ENCODE data around the gene SPEF1. TPM values are rescaled to one million over a fixed set of nuclear protein-coding genes. Genes with fewer than 3 reads are reported as not detected.
A peak's percentile ranks its signal among the peaks of the same experiment; 100 is the strongest.

Gene SPEF1
- total and polyA plus RNA-seq, 12 donors, result 0.07 to 0.47 (median 0.23) TPM; not detected in 4

- no peaks in the 10 kb centered on the region for H3K27me3 ChIP-seq
- peak overlapping the region in 1 of 10 donors; percentile 57 for H3K4me3 ChIP-seq
- H3K36me3 ChIP-seq, result no peaks in the 10 kb centered on the region
- 89 to 94% methylated on average over 7 to 9 of the region's 9 CpGs for WGBS, 2 donors
- TF ChIP-seq CTCF (IDR thresholded peaks at IDR 0.05), result no peak
- H3K27ac ChIP-seq, result peak overlapping the region; percentile 72 to 96 (median 92)
- peaks cover 10 to 63% (median 42%) of the 10 kb centered on the region in 9 donors for H3K4me1 ChIP-seq
- H3K9me3 ChIP-seq, result no peaks in the 10 kb centered on the region
- ATAC-seq (no peak), DNase-seq (no peak)
- intact Hi-C loops (cut with DNase I), result no loop called here
Observed at GRCh38 chr20:3812259-3812681, 31.0 kb upstream of the SPEF1 start.

GRCh38 chr20:3811467-3812258 lies 30.4 kb upstream of the SPEF1 start:
- peak overlapping the region; percentile 72 to 96 (median 92) for H3K27ac ChIP-seq
- H3K36me3 ChIP-seq, result no peaks in the 10 kb centered on the region
- 3% methylated on average over 20 of the region's 20 CpGs for WGBS, 2 donors
- peak; percentile 98 to 99 for DNase-seq
- H3K9me3 ChIP-seq, result no peaks in the 10 kb centered on the region
- H3K4me1 ChIP-seq, result peaks cover 10 to 70% (median 48%) of the 10 kb centered on the region in 9 donors
- H3K27me3 ChIP-seq, result no peaks in the 10 kb centered on the region
- ATAC-seq, result peak; percentile 89 to 96 (median 94)
- no peak for TF ChIP-seq CTCF (IDR thresholded peaks at IDR 0.05)
- peak overlapping the region in 9 of 10 donors; percentile 22 to 57 (median 47) for H3K4me3 ChIP-seq
- intact Hi-C loops (cut with DNase I), result loop anchor here in 1 of 10 donors (2.0 kb wide), 1 partner anchor 17 kb away; no protein-coding TSS in a partner anchor

GRCh38 chr20:3808544-3808943 lies 27.3 kb upstream of the SPEF1 start:
- intact Hi-C loops (cut with DNase I), result no loop called here
- WGBS, 2 donors, result 88 to 95% methylated on average over 3 of the region's 3 CpGs
- DNase-seq, result no peak
- Histone ChIP-seq H3K4me3 (peak overlapping the region in 1 of 10 donors; percentile 10), H3K36me3 (peaks cover 0 to 29% (median 3%) of the 10 kb centered on the region in 9 donors), H3K27ac (peak overlapping the region; percentile 61 to 97 (median 92)), H3K4me1 (peaks cover 10 to 83% (median 57%) of the 10 kb centered on the region in 9 donors), H3K9me3 (no peaks in the 10 kb centered on the region), H3K27me3 (no peaks in the 10 kb centered on the region)
- TF ChIP-seq CTCF (IDR thresholded peaks at IDR 0.05), result no peak
- ATAC-seq, result no peak

GRCh38 chr20:3804781-3805180 lies 23.5 kb upstream of the SPEF1 start:
- peaks cover 0 to 66% (median 20%) of the 10 kb centered on the region in 9 donors for H3K36me3 ChIP-seq
- peak overlapping the region in 2 of 10 donors; percentile 93 to 97 for H3K27ac ChIP-seq
- H3K27me3 ChIP-seq, result no peaks in the 10 kb centered on the region

More at GRCh38 chr20:3804781-3805180, 23.5 kb upstream of the SPEF1 start:
- H3K4me1 ChIP-seq, result peaks cover 7 to 55% (median 30%) of the 10 kb centered on the region in 9 donors
- intact Hi-C loops (cut with DNase I), result no loop called here
- no peak for ATAC-seq
- WGBS, 2 donors, result 92 to 94% methylated on average over 11 of the region's 11 CpGs
- TF ChIP-seq CTCF (IDR thresholded peaks at IDR 0.05), result no peak
- no peak overlapping the region for H3K4me3 ChIP-seq
- H3K9me3 ChIP-seq, result no peaks in the 10 kb centered on the region
- no peak for DNase-seq

Measured in heart right ventricle (tissue), 16 donors.